ENCODE data around the gene DDX11.
A peak's percentile ranks its signal among the peaks of the same experiment; 100 is the strongest.
"Not testable (repeated sequence)": the region's sequence is repeated elsewhere in the genome, so short reads cannot be mapped to it uniquely, and the experiment has no call there.

The DDX11 gene

DNA sequence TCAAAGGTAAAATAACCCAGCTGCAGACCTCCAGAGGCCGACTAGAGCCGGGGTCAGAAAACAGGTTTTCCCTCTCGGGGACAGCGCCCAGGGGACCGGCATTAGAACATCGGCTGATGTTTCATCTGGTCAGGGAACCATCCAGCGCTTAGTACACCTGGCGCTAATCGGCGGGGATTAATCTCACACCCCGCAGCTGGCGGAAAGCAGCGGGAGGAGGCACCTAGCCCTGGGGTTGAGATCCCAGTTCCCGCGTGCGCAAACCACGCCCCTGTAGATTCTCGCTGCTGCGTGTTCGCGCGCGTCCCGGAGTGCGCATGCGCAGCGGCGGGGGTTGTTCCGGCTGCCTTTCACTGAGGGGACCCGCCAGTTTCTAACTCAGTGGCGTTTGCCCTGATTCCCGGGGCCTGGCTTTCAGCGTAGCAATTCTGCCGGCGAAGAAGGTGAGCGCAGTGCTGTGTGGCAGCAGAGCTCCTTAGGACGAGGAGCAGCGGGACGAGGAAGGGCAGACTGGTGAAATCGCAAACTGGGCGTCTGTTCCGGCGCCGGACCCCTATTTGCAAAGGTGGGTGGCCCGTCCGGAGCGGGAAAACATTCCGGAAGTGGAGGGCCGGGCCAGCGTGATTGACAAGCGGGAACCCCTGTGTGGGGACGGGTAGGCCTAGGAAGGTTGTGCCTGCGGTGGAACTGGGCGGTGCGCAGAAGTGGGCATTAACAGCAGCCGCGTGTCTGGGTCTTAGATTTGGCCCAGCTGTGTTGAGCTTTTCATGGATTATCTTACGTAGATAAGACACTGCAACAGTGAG is at the start of gene DDX11:
Gene DDX11, plus strand, starts transcription at position 334 of the 806 bp plus-strand sequence. CDS start 4,534 bp downstream, outside the sequence.
- peak within 1 kb of the TSS; percentile 72 for H3K4me3 ChIP-seq (ENCODE audit: low read length)
- peak; percentile 73 for DNase-seq (ENCODE audit: low read depth)

GRCh38 chr12:31026202-31026601 is 47.5 kb upstream of the DDX11 start:
- DNase-seq (ENCODE audit: low read depth): no peak
- H3K4me3 ChIP-seq (ENCODE audit: low read length): no peak overlapping the region
- TF ChIP-seq, protein P1, sequence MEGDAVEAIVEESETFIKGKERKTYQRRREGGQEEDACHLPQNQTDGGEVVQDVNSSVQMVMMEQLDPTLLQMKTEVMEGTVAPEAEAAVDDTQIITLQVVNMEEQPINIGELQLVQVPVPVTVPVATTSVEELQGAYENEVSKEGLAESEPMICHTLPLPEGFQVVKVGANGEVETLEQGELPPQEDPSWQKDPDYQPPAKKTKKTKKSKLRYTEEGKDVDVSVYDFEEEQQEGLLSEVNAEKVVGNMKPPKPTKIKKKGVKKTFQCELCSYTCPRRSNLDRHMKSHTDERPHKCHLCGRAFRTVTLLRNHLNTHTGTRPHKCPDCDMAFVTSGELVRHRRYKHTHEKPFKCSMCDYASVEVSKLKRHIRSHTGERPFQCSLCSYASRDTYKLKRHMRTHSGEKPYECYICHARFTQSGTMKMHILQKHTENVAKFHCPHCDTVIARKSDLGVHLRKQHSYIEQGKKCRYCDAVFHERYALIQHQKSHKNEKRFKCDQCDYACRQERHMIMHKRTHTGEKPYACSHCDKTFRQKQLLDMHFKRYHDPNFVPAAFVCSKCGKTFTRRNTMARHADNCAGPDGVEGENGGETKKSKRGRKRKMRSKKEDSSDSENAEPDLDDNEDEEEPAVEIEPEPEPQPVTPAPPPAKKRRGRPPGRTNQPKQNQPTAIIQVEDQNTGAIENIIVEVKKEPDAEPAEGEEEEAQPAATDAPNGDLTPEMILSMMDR (conservative IDR thresholded peaks at IDR 0.05; ENCODE audit: low read length): no peak

DNA sequence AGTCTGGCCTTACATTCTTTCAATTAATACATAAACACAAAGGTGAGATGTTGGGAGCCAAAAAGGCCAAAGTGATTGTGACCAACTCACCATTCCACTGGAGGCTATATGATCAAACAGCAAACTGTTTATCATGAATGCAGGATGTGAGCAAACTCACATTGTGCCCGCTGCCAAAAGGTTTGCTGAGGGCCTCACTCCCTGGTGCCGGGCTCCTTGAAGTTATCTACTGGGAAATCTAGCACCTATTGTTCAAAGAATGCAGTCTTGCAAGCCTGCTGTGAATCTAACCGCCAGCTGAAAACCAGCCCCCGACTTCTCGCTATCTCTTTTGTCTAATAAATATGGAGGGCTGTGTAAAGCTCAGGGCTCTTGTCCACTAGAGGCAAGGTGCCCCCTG is 46.7 kb upstream of the DDX11 start:
- not testable (repeated sequence) for DNase-seq (ENCODE audit: low read depth); H3K4me3 ChIP-seq (ENCODE audit: low read length)

DNA sequence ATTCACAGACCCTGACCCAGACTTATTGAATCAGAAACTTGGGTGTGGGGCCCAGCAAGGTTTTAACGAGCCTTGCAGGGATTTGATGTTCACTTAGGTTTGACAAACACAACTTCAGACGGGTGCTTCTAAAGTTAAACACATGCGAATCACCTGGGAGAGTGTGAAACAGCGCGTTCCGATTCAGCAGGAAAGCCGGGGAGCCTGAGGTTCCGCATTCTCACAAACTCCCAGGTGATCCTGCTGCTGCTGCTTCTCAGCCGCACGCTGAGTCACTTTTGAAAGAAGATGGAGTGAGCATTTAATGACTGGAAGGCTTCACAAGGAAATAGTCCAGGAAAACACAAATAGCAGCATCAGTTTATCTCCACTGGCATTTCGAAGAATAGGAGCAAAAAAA is 44.2 kb upstream of the DDX11 start:
- no peak for DNase-seq (ENCODE audit: low read depth)
- H3K4me3 ChIP-seq (ENCODE audit: low read length): no peak overlapping the region
- TF ChIP-seq, protein P1 (conservative IDR thresholded peaks at IDR 0.05; ENCODE audit: low read length): no peak

GRCh38 chr12:31029916-31030562 is 43.6 kb upstream of the DDX11 start:
- no peak for DNase-seq (ENCODE audit: low read depth)
- H3K4me3 ChIP-seq (ENCODE audit: low read length): no peak overlapping the region
- TF ChIP-seq, protein P1 (conservative IDR thresholded peaks at IDR 0.05; ENCODE audit: low read length): no peak

DNA sequence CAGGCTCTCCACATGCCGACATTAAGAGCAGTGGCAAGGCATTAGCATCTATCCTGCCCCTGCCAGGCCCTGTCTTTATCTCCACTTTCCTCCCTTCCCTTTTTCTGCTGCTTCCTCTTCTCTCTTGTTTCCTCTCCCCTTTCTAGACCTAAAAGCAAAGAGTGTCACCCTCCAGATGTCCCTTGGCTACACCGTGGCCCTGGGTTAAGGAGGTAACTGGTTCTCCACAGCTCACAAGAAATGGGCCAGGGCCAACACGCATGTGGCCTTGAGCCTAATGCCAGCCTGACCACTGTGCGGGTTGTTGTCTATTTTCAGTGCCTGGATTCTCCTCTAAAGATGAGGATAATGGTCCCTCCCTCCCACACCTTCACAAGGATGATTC is 41.7 kb upstream of the DDX11 start:
- no peak overlapping the region for H3K4me3 ChIP-seq (ENCODE audit: low read length)
- TF ChIP-seq, protein P1 (conservative IDR thresholded peaks at IDR 0.05; ENCODE audit: low read length): no peak
- no peak for DNase-seq (ENCODE audit: low read depth)

GRCh38 chr12:31033146-31033545 is 40.5 kb upstream of the DDX11 start:
- DNase-seq (ENCODE audit: low read depth): no peak
- TF ChIP-seq, protein P1 (conservative IDR thresholded peaks at IDR 0.05; ENCODE audit: low read length): no peak

GRCh38 chr12:31033681-31034080 is 40.0 kb upstream of the DDX11 start:
- TF ChIP-seq, protein P1 (conservative IDR thresholded peaks at IDR 0.05; ENCODE audit: low read length): no peak
- DNase-seq (ENCODE audit: low read depth): peak; percentile 6
- no peak overlapping the region for H3K4me3 ChIP-seq (ENCODE audit: low read length)

More at GRCh38 chr12:31033146-31033545, 40.5 kb upstream of the DDX11 start:
- no peak overlapping the region for H3K4me3 ChIP-seq (ENCODE audit: low read length)

Data from AG10803 (cell line).